NT2/D1 (cell line): ENCODE measurements around the gene RPH3AL.
"Not testable (repeated sequence)": the region's sequence is repeated elsewhere in the genome, so short reads cannot be mapped to it uniquely, and the experiment has no call there.

Source experiments
- DNase-seq: peaks from one replicate; pipeline ENCODE4 v3.0.0-alpha.2; 2011; ENCODE audit warnings: low read depth, low spot score
- H3K27me3 ChIP-seq: 2 replicates; pipeline ENCODE4 v1.6.0; 2011; ENCODE audit warnings: mild to moderate bottlenecking; ENCODE audit not compliant: insufficient read length, insufficient read depth
- H3K36me3 ChIP-seq: 2 replicates; pipeline ENCODE4 v1.6.1; 2011; ENCODE audit warnings: mild to moderate bottlenecking, low read length, mixed read lengths; ENCODE audit not compliant: insufficient read depth, insufficient read length
- H3K4me1 ChIP-seq: 2 replicates; pipeline ENCODE4 v1.5.1; 2011; ENCODE audit not compliant: insufficient read depth, insufficient read length
- H3K4me3 ChIP-seq: 2 replicates; pipeline ENCODE4 v1.5.1; 2011; ENCODE audit warnings: low read depth; ENCODE audit not compliant: insufficient read length
- H3K9ac ChIP-seq: 2 replicates; pipeline ENCODE4 v1.6.0; 2011; ENCODE audit warnings: low read depth; ENCODE audit not compliant: insufficient read length
- H3K9me3 ChIP-seq: 2 replicates; pipeline ENCODE4 v1.5.1; 2011; ENCODE audit warnings: mild to moderate bottlenecking, low read length; ENCODE audit not compliant: insufficient read depth
- SUZ12 ChIP-seq: IDR thresholded peaks from 2 replicates; pipeline ENCODE4 v1.6.1; 2011; ENCODE audit not compliant: insufficient read length, insufficient read depth; ENCODE audit errors: extremely low read depth
- YY1 ChIP-seq: IDR thresholded peaks from 2 replicates; pipeline ENCODE4 v1.6.1; 2011; ENCODE audit not compliant: insufficient read length, insufficient read depth
- ZNF274 ChIP-seq: IDR thresholded peaks from 2 replicates; pipeline ENCODE4 v1.6.1; 2011; ENCODE audit warnings: mild to moderate bottlenecking, low read depth, low read length

The RPH3AL gene

GRCh38 chr17:208429-208828 is 144.2 kb downstream of the RPH3AL start:
- H3K4me3 ChIP-seq = no peak overlapping the region
- DNase-seq = no peak
- peaks cover 17% of the 10 kb centered on the region for H3K36me3 ChIP-seq
- TF ChIP-seq YY1 (no peak), ZNF274 (no peak), SUZ12 (no peak)
- peaks cover 9% of the 10 kb centered on the region; the same call in 1 of the 2 replicates for H3K9me3 ChIP-seq
- no peak overlapping the region for H3K9ac ChIP-seq
- H3K27me3 ChIP-seq = no peaks in the 10 kb centered on the region
- no peaks in the 10 kb centered on the region for H3K4me1 ChIP-seq

GRCh38 chr17:207775-208174 is 144.8 kb downstream of the RPH3AL start:
- Histone ChIP-seq H3K4me3 (no peak overlapping the region), H3K9me3 (peaks cover 9% of the 10 kb centered on the region; the same call in 1 of the 2 replicates), H3K27me3 (no peaks in the 10 kb centered on the region), H3K4me1 (no peaks in the 10 kb centered on the region), H3K36me3 (peaks cover 17% of the 10 kb centered on the region), H3K9ac (no peak overlapping the region)
- no peak for TF ChIP-seq YY1
- no peak for TF ChIP-seq SUZ12
- no peak for TF ChIP-seq ZNF274
- DNase-seq = no peak

GRCh38 chr17:206941-207560 is 145.6 kb downstream of the RPH3AL start:
- Histone ChIP-seq H3K4me1 (no peaks in the 10 kb centered on the region), H3K4me3 (no peak overlapping the region), H3K36me3 (peaks cover 10% of the 10 kb centered on the region), H3K27me3 (no peaks in the 10 kb centered on the region), H3K9ac (no peak overlapping the region), H3K9me3 (peaks cover 9% of the 10 kb centered on the region; the same call in 1 of the 2 replicates)
- TF ChIP-seq SUZ12 (no peak), ZNF274 (no peak), YY1 (no peak)
- DNase-seq = no peak

- not testable (repeated sequence) for H3K36me3 ChIP-seq, H3K27me3 ChIP-seq, H3K9ac ChIP-seq, H3K9me3 ChIP-seq, H3K4me1 ChIP-seq, H3K4me3 ChIP-seq, DNase-seq
These were observed 146.1 kb downstream of the RPH3AL start for GRCh38 chr17:206484-206883.

- TF ChIP-seq ZNF274 = no peak
- TF ChIP-seq SUZ12 = no peak
- TF ChIP-seq YY1 = no peak
- H3K4me3 ChIP-seq = no peak overlapping the region
- no peak for DNase-seq
- no peaks in the 10 kb centered on the region for H3K27me3 ChIP-seq
- H3K4me1 ChIP-seq = no peaks in the 10 kb centered on the region
- peaks cover 3% of the 10 kb centered on the region for H3K36me3 ChIP-seq
- H3K9ac ChIP-seq = no peak overlapping the region
- H3K9me3 ChIP-seq = peaks cover 9% of the 10 kb centered on the region; the same call in 1 of the 2 replicates
These were observed 146.8 kb downstream of the RPH3AL start for GRCh38 chr17:205817-206216.

GRCh38 chr17:205148-205669 is 147.4 kb downstream of the RPH3AL start:
- no peak overlapping the region for H3K9ac ChIP-seq
- TF ChIP-seq YY1 (no peak), ZNF274 (no peak), SUZ12 (no peak)

GRCh38 chr17:204427-205147 is 148.0 kb downstream of the RPH3AL start:
- Histone ChIP-seq H3K27me3 (no peaks in the 10 kb centered on the region), H3K36me3 (no peaks in the 10 kb centered on the region), H3K9ac (no peak overlapping the region), H3K9me3 (peaks cover 9% of the 10 kb centered on the region; the same call in 1 of the 2 replicates), H3K4me1 (peaks cover 8% of the 10 kb centered on the region), H3K4me3 (no peak overlapping the region)
- no peak for DNase-seq
- no peak for TF ChIP-seq YY1
- TF ChIP-seq SUZ12 = no peak
- no peak for TF ChIP-seq ZNF274

More at GRCh38 chr17:205148-205669, 147.4 kb downstream of the RPH3AL start:
- no peak for DNase-seq
- Histone ChIP-seq H3K4me3 (no peak overlapping the region), H3K9me3 (peaks cover 9% of the 10 kb centered on the region; the same call in 1 of the 2 replicates), H3K4me1 (peaks cover 6% of the 10 kb centered on the region), H3K36me3 (no peaks in the 10 kb centered on the region), H3K27me3 (no peaks in the 10 kb centered on the region)
